ENCODE data around the gene METTL18. TPM values are rescaled to one million over a fixed set of nuclear protein-coding genes. Genes with fewer than 3 reads are reported as not detected.

The METTL18 gene
- total and polyA plus RNA-seq, 2 of the 13 experiments (the other 11 are each of a cell fraction or from before 2014, with no cell fraction given), result 2.7 to 6.7 TPM

- Histone ChIP-seq H3K79me2 (ENCODE audit: insufficient read depth, low read length) (no peaks in the 10 kb centered on the region), H3K4me2 (ENCODE audit: low read depth, low read length) (no peak overlapping the region), H3K27me3 (ENCODE audit: control insufficient read depth in 1 of 2, insufficient read depth in 2 of 2, low read length in 2 of 2) (no peaks in the 10 kb centered on the region; a peak in 1 of 5 replicates), H4K20me1 (ENCODE audit: insufficient read depth, low read length) (no peaks in the 10 kb centered on the region), H3K27ac (ENCODE audit: extremely low read length, insufficient read depth, low read length) (no peak overlapping the region), H2AFZ (ENCODE audit: low read length) (no peak overlapping the region), H3K36me3 (replicated peaks in 1 of 2; ENCODE audit: control insufficient read depth in 1 of 2, insufficient read depth in 2 of 2, low read length in 2 of 2) (no peaks in the 10 kb centered on the region), H3K4me1 (ENCODE audit: insufficient read depth, low read length) (peaks cover 18% of the 10 kb centered on the region), H3K9me3 (ENCODE audit: low read length) (no peaks in the 10 kb centered on the region), H3K4me3 (replicated peaks in 1 of 3; ENCODE audit: insufficient read depth in 1 of 3, low read depth in 2 of 3, low read length in 3 of 3) (no peak overlapping the region), H3K9ac (ENCODE audit: insufficient read depth, low read depth, low read length) (no peak overlapping the region)
- ChIA-PET CTCF (ENCODE audit: low intra/inter-chr PET ratio, low total read pairs) (no interaction called here), POLR2A (no interaction called here)
- intact Hi-C loops (cut with micrococcal nuclease; ENCODE audit: unreplicated experiment) (no loop called here), in situ Hi-C loops (cut with HindIII; ENCODE audit: extremely low pct_ligation_motif_present, low pct_unique_long_range_greater_than_20kb) (no loop called here)
- ATAC-seq (no peak), FAIRE-seq (no peak), DNase-seq (ENCODE audit: low spot score) (no peak)
- no TSS peak for BruUV-seq (replicated peaks)
- WGBS (ENCODE audit: low lambda C conversion rate), result 14% methylated on average over 3 of the region's 3 CpGs
- no peak for TF ChIP-seq MLLT10 (CRISPR knock-in tag; IDR thresholded peaks at IDR 0.05)
- TF ChIP-seq RBM39 (IDR thresholded peaks at IDR 0.05; ENCODE audit: low read depth, low read length, poor library complexity, severe bottlenecking), result no peak
- TF ChIP-seq, protein P1, sequence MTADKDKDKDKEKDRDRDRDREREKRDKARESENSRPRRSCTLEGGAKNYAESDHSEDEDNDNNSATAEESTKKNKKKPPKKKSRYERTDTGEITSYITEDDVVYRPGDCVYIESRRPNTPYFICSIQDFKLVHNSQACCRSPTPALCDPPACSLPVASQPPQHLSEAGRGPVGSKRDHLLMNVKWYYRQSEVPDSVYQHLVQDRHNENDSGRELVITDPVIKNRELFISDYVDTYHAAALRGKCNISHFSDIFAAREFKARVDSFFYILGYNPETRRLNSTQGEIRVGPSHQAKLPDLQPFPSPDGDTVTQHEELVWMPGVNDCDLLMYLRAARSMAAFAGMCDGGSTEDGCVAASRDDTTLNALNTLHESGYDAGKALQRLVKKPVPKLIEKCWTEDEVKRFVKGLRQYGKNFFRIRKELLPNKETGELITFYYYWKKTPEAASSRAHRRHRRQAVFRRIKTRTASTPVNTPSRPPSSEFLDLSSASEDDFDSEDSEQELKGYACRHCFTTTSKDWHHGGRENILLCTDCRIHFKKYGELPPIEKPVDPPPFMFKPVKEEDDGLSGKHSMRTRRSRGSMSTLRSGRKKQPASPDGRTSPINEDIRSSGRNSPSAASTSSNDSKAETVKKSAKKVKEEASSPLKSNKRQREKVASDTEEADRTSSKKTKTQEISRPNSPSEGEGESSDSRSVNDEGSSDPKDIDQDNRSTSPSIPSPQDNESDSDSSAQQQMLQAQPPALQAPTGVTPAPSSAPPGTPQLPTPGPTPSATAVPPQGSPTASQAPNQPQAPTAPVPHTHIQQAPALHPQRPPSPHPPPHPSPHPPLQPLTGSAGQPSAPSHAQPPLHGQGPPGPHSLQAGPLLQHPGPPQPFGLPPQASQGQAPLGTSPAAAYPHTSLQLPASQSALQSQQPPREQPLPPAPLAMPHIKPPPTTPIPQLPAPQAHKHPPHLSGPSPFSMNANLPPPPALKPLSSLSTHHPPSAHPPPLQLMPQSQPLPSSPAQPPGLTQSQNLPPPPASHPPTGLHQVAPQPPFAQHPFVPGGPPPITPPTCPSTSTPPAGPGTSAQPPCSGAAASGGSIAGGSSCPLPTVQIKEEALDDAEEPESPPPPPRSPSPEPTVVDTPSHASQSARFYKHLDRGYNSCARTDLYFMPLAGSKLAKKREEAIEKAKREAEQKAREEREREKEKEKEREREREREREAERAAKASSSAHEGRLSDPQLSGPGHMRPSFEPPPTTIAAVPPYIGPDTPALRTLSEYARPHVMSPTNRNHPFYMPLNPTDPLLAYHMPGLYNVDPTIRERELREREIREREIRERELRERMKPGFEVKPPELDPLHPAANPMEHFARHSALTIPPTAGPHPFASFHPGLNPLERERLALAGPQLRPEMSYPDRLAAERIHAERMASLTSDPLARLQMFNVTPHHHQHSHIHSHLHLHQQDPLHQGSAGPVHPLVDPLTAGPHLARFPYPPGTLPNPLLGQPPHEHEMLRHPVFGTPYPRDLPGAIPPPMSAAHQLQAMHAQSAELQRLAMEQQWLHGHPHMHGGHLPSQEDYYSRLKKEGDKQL (CRISPR knock-in tag; IDR thresholded peaks at IDR 0.05; ENCODE audit: low read depth), result no peak
- no peak for TF ChIP-seq PAX8 (CRISPR knock-in tag; IDR thresholded peaks at IDR 0.05; ENCODE audit: borderline replicate concordance)
- TF ChIP-seq ZNF317 (CRISPR knock-in tag; IDR thresholded peaks at IDR 0.05), result no peak
- no peak for TF ChIP-seq ZNF543 (CRISPR knock-in tag; IDR thresholded peaks at IDR 0.05)
- no peak for TF ChIP-seq TOE1 (CRISPR knock-in tag; IDR thresholded peaks at IDR 0.05)
- TF ChIP-seq HCFC1 (IDR thresholded peaks at IDR 0.05; ENCODE audit: low read depth, low read length), result no peak
- TF ChIP-seq PBX3 (CRISPR knock-in tag; IDR thresholded peaks at IDR 0.05; ENCODE audit: borderline replicate concordance), result no peak
- TF ChIP-seq ZBTB7A (CRISPR knock-in tag; IDR thresholded peaks at IDR 0.05), result no peak
- no peak for TF ChIP-seq TCF7 (IDR thresholded peaks at IDR 0.05; ENCODE audit: low read depth)
- TF ChIP-seq, protein P2, sequence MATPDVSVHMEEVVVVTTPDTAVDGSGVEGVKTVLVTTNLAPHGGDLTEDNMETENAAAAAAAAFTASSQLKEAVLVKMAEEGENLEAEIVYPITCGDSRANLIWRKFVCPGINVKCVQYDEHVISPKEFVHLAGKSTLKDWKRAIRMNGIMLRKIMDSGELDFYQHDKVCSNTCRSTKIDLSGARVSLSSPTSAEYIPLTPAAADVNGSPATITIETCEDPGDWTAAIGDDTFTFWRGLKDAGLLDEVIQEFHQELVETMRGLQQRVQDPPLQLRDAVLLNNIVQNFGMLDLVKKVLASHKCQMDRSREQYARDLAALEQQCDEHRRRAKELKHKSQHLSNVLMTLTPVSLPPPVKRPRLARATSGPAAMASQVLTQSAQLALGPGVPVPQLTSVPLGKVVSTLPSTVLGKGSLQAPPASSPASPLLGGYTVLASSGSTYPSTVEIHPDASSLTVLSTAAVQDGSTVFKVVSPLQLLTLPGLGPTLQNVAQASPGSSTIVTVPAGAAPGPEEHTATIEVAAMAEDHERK (CRISPR knock-in tag; IDR thresholded peaks at IDR 0.05; ENCODE audit: low read depth), result no peak
- TF ChIP-seq BRCA1 (CRISPR knock-in tag; IDR thresholded peaks at IDR 0.05), result no peak
- TF ChIP-seq MAFG (CRISPR knock-in tag; IDR thresholded peaks at IDR 0.05), result no peak
- TF ChIP-seq ZNF362 (CRISPR knock-in tag; IDR thresholded peaks at IDR 0.05; ENCODE audit: borderline replicate concordance), result no peak
- TF ChIP-seq, protein P3, sequence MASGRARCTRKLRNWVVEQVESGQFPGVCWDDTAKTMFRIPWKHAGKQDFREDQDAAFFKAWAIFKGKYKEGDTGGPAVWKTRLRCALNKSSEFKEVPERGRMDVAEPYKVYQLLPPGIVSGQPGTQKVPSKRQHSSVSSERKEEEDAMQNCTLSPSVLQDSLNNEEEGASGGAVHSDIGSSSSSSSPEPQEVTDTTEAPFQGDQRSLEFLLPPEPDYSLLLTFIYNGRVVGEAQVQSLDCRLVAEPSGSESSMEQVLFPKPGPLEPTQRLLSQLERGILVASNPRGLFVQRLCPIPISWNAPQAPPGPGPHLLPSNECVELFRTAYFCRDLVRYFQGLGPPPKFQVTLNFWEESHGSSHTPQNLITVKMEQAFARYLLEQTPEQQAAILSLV (CRISPR knock-in tag; IDR thresholded peaks at IDR 0.05; ENCODE audit: borderline replicate concordance), result no peak
These were observed 12.1 kb downstream of the METTL18 start for GRCh38 chr1:169782596-169782995.
